GM12801 (cell line): Measurements from ENCODE around the gene ESR1.

Experiments
- TF ChIP-seq, protein P1 (sequence below): IDR thresholded peaks from one replicate; pipeline ENCODE4 v1.5.1; 2011; ENCODE audit warnings: control low read depth; ENCODE audit not compliant: insufficient read length; ENCODE audit errors: extremely low read depth

The ESR1 gene

GRCh38 chr6:151905072-151905471, 97.6 kb downstream of the ESR1 start:
- TF ChIP-seq, protein P1, sequence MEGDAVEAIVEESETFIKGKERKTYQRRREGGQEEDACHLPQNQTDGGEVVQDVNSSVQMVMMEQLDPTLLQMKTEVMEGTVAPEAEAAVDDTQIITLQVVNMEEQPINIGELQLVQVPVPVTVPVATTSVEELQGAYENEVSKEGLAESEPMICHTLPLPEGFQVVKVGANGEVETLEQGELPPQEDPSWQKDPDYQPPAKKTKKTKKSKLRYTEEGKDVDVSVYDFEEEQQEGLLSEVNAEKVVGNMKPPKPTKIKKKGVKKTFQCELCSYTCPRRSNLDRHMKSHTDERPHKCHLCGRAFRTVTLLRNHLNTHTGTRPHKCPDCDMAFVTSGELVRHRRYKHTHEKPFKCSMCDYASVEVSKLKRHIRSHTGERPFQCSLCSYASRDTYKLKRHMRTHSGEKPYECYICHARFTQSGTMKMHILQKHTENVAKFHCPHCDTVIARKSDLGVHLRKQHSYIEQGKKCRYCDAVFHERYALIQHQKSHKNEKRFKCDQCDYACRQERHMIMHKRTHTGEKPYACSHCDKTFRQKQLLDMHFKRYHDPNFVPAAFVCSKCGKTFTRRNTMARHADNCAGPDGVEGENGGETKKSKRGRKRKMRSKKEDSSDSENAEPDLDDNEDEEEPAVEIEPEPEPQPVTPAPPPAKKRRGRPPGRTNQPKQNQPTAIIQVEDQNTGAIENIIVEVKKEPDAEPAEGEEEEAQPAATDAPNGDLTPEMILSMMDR: no peak

GRCh38 chr6:151905854-151906253, 98.4 kb downstream of the ESR1 start:
- TF ChIP-seq, protein P1: no peak

DNA sequence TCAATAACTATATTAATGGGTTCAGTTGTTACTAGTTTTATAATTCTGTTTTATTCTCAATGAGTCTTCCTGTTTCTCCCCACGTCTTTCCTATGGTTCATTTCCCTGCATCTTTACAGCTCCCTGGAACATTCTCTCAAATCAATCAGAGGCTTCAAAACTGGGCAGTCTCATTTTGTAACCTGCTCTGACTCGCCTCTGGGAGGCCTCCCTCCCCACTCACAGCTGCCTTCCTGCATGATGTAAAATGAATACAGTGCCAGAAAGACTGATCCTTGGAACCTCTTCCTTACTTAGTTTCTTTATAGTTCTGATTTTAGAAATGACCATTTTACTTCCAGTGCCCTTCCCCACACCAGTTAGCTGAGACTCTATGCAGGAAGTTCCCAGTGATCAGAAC, 103.9 kb downstream of the ESR1 start:
- TF ChIP-seq, protein P1: no peak

DNA sequence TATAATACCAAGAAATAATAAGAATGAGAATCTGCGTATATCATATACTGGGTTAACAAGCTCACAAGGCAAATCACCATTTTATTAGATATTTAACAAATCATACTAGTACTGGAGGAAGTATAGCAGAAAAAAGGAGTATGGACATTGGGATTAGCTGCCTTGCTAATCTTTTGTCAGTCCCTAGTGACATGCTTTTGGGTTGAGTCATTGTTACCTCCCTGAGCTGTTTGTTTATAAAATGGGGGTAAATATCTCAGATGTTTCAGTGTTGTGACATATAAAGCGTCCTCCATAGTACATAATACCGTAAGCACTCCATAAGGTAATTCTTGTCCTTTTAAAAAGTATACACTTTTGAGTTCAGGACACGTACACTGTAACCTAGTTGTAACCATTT, 107.0 kb downstream of the ESR1 start:
- TF ChIP-seq, protein P1: no peak

- TF ChIP-seq, protein P1: no peak
Measured at GRCh38 chr6:151916075-151916474, 108.6 kb downstream of the ESR1 start.

DNA sequence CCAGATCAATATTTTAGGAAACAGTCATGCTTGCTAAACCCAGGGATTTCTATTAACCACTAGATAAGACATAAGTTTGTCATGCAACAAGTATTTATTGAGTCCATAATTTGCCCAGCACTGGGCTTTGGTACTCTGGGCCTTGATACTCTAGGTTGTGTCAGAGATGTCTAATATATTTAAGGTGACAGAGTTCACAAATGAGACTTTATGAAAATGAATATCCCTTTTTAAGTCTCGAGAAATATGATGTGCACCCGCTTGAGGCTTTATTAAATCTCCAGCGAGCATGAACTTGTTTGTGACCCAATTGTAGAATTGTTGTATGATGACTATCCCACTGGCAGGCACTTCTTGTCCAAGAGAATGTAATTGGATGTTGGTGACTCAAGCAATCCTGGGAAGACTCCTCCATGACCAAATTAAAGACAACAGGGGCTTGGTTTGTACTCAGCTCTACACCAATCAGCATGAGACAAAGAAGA, 109.2 kb downstream of the ESR1 start:
- TF ChIP-seq, protein P1: no peak

DNA sequence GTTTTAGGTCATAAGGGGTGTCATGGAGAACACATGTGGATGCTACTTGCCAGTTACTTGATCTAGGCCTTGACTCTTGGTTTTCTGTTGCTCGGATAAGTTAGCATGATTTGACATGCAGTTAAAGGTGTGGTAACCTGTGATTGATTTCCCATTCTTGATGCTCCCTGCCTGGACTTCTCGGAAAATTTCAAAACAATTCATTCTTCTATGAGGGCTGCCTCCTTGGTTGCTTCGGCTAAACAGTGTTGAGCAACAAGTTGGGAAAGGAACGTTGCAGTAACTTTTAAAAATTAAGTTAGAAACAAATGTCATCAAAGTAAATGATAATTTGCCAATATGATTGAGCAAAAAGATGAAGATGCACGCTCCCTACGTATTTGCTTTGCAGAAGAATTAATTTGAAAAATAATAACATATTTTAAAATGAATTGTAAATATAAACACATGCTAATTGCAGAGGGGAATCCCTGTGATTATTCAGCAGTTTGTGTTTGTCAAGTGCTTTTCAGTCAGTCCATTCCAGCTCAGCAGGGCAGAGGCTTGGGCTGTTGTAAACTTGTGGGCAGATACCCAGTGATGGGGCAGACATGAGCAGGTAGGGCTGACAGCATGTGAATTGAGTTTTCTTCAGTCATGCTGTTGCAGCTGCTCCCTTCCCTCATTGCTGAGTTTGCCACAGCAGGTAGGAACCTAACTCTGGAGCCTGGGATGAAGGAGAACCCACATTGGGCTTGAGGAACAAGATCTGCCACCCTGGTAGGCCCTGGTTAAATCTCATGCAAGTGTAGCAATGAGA, 110.2 kb downstream of the ESR1 start:
- TF ChIP-seq, protein P1: no peak
